ENCODE data around the gene PTPRU.

Gene PTPRU

DNA sequence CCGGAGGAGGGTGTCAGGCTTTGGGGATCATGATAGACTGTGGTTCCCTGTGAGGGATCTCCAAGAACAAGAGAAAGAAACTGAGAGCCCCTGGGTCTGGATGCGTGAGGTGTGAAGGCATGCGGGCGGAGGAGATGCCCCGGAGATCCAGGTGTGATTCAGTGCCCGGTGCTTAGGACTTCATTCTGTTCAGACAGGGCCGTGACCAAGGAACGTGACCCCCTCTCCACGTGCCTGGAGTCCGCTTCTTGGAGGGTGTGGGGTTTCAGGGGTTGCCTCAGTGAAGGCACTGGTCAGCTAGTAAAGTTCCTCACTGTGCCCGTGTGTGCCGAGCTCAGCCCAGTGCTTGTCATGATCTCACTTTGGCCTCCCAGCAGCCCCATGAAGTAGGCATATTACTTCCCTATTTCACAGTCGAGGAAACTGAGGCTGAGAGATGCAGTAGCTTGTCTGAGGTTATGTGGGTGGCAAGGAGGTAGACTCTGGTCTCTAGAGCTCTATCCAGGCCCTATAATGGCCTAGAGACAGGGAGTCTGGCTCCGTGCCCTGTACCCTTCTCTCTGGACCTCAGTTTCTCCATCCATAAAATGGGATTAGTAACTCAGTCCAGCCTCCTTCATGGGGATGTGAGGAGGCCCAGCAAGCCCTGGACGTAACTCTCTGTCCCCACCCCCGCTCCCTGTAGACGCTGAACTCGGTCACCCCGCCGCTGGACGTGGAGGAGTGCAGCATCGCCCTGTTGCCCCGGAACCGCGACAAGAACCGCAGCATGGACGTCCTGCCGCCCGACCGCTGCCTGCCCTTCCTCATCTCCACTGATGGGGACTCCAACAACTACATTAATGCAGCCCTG lies 81.0 kb downstream of the PTPRU start:
- DNase-seq (ENCODE audit: low spot score) = no peak

- DNase-seq (ENCODE audit: low spot score) = no peak
These were observed 81.7 kb downstream of the PTPRU start for GRCh38 chr1:29317916-29318530.

DNA sequence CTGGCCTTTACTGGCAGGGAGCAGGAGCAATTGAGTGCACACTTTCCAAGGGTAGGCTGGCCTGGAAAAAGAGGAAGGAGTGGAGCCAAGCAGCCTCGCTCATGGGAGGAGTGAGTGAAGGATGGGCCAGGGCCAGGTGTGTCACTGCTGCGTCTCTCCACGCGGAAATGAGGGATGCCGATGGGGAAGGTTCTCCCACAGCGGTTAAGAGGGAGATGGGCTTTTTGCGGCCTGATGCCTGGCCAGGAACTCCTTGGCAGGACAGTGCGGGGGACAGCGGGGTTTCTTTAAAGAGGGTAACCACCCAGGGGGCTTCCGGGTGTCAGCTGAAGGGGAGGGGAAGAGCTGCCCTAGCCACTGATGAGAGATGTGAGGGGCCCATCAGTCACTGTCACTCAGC lies 82.4 kb downstream of the PTPRU start:
- DNase-seq (ENCODE audit: low spot score) = no peak

GRCh38 chr1:29319300-29320110 lies 83.2 kb downstream of the PTPRU start:
- no peak for DNase-seq (ENCODE audit: low spot score)

GRCh38 chr1:29320156-29320940 lies 84.0 kb downstream of the PTPRU start:
- DNase-seq (ENCODE audit: low spot score) = no peak

GRCh38 chr1:29321176-29321575 lies 84.9 kb downstream of the PTPRU start:
- no peak for DNase-seq (ENCODE audit: low spot score)

GRCh38 chr1:29322147-29322694 lies 85.9 kb downstream of the PTPRU start:
- DNase-seq (ENCODE audit: low spot score) = no peak

DNA sequence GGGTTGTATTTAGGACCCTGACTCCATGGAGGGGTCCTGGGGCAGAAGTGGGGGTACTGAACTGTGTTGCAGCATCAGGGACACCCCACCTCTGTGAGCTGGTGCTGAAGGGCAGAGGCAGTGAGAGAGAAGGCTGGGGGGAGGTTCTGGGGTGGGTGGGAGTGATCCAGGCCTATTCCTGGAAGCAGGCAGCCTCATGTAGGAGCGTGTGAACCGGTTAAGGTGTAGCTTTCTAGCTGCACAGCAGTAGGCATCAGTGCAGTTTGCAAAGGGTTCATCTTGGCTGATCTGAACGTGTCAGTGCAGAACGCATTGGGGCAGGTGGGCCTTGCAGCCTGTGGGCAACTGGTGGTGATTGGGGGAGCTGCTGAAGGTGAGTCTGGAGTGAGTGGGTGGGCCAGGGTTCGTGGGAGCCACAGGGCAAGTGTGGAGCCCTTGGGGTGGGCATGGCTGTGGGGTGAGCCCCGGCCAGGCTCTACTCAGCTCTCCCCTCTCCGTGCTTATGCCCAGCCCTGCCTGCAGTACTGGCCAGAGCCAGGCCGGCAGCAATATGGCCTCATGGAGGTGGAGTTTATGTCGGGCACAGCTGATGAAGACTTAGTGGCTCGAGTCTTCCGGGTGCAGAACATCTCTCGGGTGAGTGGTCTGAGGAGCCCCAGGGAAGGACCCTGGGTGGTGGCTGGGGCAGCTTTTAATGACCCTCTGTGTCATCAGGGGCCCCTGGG lies 86.7 kb downstream of the PTPRU start:
- no peak for DNase-seq (ENCODE audit: low spot score)

DNA sequence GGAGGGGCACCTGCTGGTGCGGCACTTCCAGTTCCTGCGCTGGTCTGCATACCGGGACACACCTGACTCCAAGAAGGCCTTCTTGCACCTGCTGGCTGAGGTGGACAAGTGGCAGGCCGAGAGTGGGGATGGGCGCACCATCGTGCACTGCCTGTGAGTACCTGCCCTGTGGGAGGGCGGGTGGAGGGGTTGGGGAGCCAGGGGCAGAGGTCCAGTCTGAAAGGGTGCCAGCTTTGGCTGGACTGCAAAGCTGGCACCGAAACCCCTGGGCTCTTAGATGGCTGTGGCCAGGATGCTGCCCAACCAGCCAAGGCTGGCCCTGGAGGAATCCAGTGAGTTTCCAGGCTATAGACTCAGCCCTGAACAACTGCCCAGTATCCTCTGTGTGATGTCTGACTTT lies 87.3 kb downstream of the PTPRU start:
- DNase-seq (ENCODE audit: low spot score) = no peak

DNA sequence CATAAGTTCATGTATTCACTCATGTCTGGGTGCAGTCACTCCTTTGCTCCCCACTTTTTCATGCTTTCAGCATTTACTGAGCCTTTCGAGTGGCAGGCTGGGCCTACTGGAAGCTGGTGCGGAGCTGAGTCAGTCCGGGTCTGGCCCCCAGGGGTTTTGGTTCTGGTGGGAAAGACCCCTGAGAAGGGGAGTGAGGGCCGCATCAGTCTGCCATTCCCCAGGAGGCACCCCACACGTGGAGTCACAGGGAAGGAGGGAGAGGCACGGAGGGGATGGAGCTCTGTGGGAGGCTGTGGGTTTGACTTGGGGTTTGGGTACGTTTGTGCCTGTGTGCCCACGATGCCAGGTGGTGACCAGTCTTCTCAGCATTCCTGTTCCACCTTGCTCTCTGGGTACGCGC lies 87.9 kb downstream of the PTPRU start:
- no peak for DNase-seq (ENCODE audit: low spot score)

DNA sequence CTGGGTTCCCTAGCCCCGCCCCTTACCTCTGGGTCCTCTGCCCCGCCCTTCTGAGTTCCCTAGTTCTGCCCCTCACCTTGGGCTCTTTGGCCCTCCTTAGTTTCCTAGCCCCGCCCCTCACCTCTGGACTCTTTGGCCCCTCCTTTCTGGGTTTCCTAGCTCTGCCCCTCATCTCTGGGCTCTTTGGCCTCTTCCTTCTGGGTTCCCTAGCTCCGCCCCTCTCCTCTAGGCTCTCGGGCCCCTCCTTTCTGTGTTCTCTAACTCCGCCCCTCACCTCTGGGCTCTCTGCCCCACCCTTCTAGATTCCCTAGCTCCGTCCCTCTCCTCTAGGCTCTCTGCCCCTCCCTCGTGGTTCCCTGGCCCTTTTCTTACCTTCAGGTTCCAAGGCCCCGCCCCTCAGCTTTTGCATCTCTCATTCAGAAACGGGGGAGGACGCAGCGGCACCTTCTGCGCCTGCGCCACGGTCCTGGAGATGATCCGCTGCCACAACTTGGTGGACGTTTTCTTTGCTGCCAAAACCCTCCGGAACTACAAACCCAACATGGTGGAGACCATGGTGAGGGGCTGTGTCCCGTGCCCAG lies 88.5 kb downstream of the PTPRU start:
- no peak for DNase-seq (ENCODE audit: low spot score)

GRCh38 chr1:29325675-29326074 lies 89.4 kb downstream of the PTPRU start:
- no peak for DNase-seq (ENCODE audit: low spot score)

- no peak for DNase-seq (ENCODE audit: low spot score)
These were observed 89.8 kb downstream of the PTPRU start for GRCh38 chr1:29326123-29326522.

DNA sequence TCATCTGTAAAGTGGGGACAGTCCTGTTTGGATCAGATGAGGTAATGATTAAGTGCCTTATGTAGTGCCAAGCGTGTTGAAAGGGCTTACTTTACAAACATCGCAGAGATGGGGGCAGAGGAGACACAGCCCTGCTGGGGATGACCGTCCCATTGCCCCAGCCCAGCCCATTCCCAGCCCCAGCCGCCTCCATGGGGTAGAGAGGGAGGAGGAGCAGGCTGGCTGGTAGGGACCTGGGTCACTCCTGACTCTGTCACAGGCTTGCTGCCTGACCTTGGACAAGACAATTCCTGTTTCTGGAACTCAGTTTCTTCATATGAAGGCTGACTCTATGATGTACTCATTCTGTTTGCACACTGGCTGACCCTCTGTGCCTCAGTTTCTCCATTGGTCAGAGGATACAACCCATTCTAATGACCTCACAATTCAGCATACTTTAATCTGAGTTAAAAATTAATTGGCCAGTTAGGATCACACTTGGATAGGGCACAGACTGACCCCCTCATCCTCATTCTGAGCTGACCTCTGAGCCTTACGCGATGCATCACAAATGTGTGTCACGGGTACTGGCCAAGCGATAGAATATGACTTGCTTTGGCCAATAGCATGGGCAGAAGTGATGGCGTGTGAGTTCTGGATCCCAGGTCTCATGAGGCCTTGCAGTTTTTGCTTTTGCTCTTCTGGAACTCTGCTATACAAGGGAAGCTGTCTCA lies 91.1 kb downstream of the PTPRU start:
- DNase-seq (ENCODE audit: low spot score) = no peak

DNA sequence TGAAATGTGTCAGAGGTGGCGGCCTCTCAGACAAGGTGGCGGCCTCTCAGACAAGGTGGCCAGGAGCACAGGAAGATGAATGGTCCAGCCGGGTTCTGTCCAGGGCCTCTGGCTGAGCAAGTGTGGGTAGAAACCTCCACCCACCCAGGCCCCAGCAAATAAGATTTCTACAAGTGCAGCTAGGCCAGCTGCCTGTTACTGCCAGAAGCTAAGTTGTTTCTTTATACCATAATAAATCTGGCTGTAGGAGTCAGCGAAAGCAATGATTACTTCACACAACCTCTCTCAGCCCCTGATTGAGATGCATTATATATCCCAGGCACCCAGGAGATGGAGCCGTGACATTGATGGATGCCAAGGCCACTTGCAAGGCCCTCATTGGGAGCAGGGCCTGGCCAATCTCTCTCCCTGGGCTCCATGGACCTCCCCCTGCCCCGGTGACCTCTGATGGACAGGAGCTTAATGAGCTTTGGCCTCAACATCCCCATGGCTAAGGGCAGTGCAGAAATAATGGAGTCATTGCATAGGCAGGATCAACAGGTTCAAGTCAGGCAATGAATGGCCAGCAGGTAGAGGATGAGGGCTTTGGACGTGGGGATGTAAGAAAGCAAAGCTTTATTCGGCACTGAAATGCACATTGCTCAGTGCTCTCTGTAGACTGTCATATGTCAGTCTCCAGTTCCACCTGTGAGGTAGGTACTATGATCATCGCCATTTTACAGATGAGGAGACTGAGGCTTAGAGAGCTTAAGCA lies 92.9 kb downstream of the PTPRU start:
- DNase-seq (ENCODE audit: low spot score) = no peak

GRCh38 chr1:29330089-29330488 lies 93.8 kb downstream of the PTPRU start:
- no peak for DNase-seq (ENCODE audit: low spot score)

DNA sequence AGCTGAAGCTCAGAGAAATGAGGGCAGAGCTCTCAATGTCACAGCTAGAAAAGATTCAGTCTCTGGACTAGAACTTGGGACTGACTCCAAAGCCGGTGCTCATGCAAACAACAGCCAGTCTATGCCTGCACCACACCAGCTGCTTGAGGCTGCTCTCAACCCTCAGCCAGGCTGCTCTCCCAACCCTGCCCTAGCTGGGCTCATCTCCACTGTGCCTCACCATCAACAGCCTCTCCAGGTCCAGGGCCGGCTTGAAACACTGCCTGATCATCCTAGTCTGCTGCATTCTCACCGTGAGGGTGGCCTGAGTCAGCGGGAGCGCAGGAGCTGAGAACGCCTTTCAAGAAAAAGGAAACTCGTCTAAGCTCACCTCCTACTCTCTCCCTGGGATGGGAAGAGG lies 94.5 kb downstream of the PTPRU start:
- DNase-seq (ENCODE audit: low spot score) = no peak

- DNase-seq (ENCODE audit: low spot score) = no peak
These were observed 95.0 kb downstream of the PTPRU start for GRCh38 chr1:29331309-29331708.

- DNase-seq (ENCODE audit: low spot score) = no peak
These were observed 95.4 kb downstream of the PTPRU start for GRCh38 chr1:29331729-29332128.

Data from HuH-7 (cell line).